CD8-positive, alpha-beta memory T cell (primary cell): Measurements from ENCODE around the gene PDE6A. TPM values are rescaled to one million over a fixed set of nuclear protein-coding genes. Genes with fewer than 3 reads are reported as not detected.
"Not testable (repeated sequence)": the region's sequence is repeated elsewhere in the genome, so short reads cannot be mapped to it uniquely, and the experiment has no call there.

Experiments used
- CTCF ChIA-PET: fragments of 350-600 bp; sonication (Branson Sonifier 250); formaldehyde crosslinking; loops from one replicate; lab custom pipeline; 2021; ENCODE audit warnings: antibody characterized with exemption; lab: Charles Lee
- POLR2A ChIA-PET: fragments of 350-600 bp; sonication (Branson Sonifier 250); formaldehyde crosslinking; loops from one replicate; lab custom pipeline; 2021; ENCODE audit warnings: antibody characterized with exemption; lab: Charles Lee
- DNase-seq, 5 donors: peaks; one replicate each; pipeline versions ENCODE4 v3.0.0 to v3.0.0-alpha.2; 2020 to 2022; ENCODE audit warnings: mixed read lengths in 1 of 5
- H3K27ac ChIP-seq: one replicate; pipeline ENCODE4 v1.7.0; 2013; ENCODE audit warnings: low read depth, mild to moderate bottlenecking, low read length, moderate library complexity
- H3K27me3 ChIP-seq: 2 replicates; pipeline ENCODE4 v1.7.0; 2013; ENCODE audit warnings: low read length, mild to moderate bottlenecking; ENCODE audit not compliant: insufficient read depth, poor library complexity, severe bottlenecking
- H3K36me3 ChIP-seq: 2 replicates; pipeline ENCODE4 v1.7.0; 2013; ENCODE audit warnings: mild to moderate bottlenecking, low read length, moderate library complexity; ENCODE audit not compliant: insufficient read depth
- H3K4me1 ChIP-seq: 2 replicates; pipeline ENCODE4 v1.7.0; 2013; ENCODE audit warnings: mild to moderate bottlenecking, low read length, moderate library complexity; ENCODE audit not compliant: insufficient read depth
- H3K4me3 ChIP-seq: 2 replicates; pipeline ENCODE4 v1.7.0; 2013; ENCODE audit warnings: mild to moderate bottlenecking, low read length
- H3K9me3 ChIP-seq: 2 replicates; pipeline ENCODE4 v1.7.0; 2013; ENCODE audit warnings: mild to moderate bottlenecking, low read length
- H3K27ac Mint-ChIP-seq, 8 donors: one replicate each; pipeline ENCODE4 v1.8.0; 2020 to 2021; ENCODE audit warnings: mixed read lengths in 8 of 8, mild to moderate bottlenecking in 6 of 8, inconsistent platforms in 3 of 8, moderate library complexity in 3 of 8
- H3K27me3 Mint-ChIP-seq, 2 donors: one replicate each; pipeline ENCODE4 v1.8.0; 2020 to 2021; ENCODE audit warnings: mixed read lengths in 2 of 2, mild to moderate bottlenecking in 1 of 2, moderate library complexity in 1 of 2
- H3K36me3 Mint-ChIP-seq, 3 donors: one replicate each; pipeline ENCODE4 v1.8.0; 2020 to 2021; ENCODE audit warnings: mixed read lengths in 3 of 3, inconsistent platforms in 1 of 3, mild to moderate bottlenecking in 1 of 3
- H3K4me1 Mint-ChIP-seq, 3 donors: one replicate each; pipeline ENCODE4 v1.8.0; 2020 to 2021; ENCODE audit warnings: mixed read lengths in 3 of 3, inconsistent platforms in 1 of 3, mild to moderate bottlenecking in 1 of 3
- H3K4me3 Mint-ChIP-seq, 7 donors: one replicate each; pipeline ENCODE4 v1.8.0; 2020 to 2021; ENCODE audit warnings: mixed read lengths in 7 of 7, mild to moderate bottlenecking in 6 of 7, moderate library complexity in 4 of 7, inconsistent platforms in 2 of 7
- H3K9me3 Mint-ChIP-seq, 5 donors: one replicate each; pipeline ENCODE4 v1.8.0; 2020 to 2022; ENCODE audit warnings: mixed read lengths in 5 of 5, mild to moderate bottlenecking in 3 of 5, moderate library complexity in 2 of 5, inconsistent platforms in 1 of 5
- polyA plus RNA-seq: library from polyadenylated mRNA; unstranded; fragments of 300-500 nt; fragmentation: Illumina TruSeq; gene quantifications from one replicate; pipeline ENCODE4 v1.2.3, GENCODE V29; 2021
- total RNA-seq, 2 experiments: library from RNA; stranded (reverse); gene quantifications; one replicate each; pipeline ENCODE4 v1.2.3, GENCODE V29; 2021

PDE6A gene
- total and polyA plus RNA-seq, 3 experiments from 2014 or later: not detected

- H3K36me3 Mint-ChIP-seq, H3K27ac Mint-ChIP-seq, H3K27me3 Mint-ChIP-seq, H3K27ac ChIP-seq, H3K9me3 ChIP-seq, DNase-seq, CTCF ChIA-PET, H3K27me3 ChIP-seq, H3K4me3 ChIP-seq, H3K9me3 Mint-ChIP-seq, H3K4me3 Mint-ChIP-seq, H3K36me3 ChIP-seq: not testable (repeated sequence)
- H3K4me1 Mint-ChIP-seq: peaks cover 28 to 32% (median 30%) of the 10 kb centered on the region in 3 donors
- POLR2A ChIA-PET: interaction anchor here (0.7 kb wide), 1 partner anchor 323 kb away, joined by 9 read pairs; no protein-coding TSS in a partner anchor
- peaks cover 13% of the 10 kb centered on the region for H3K4me1 ChIP-seq
Measured at GRCh38 chr5:149858481-149858880, 86.1 kb downstream of the PDE6A start.

- Histone ChIP-seq H3K27me3 (no peaks in the 10 kb centered on the region), H3K4me3 (no peak overlapping the region), H3K9me3 (no peaks in the 10 kb centered on the region), H3K4me1 (peaks cover 13% of the 10 kb centered on the region), H3K27ac (no peak overlapping the region), H3K36me3 (no peaks in the 10 kb centered on the region)
- H3K27me3 Mint-ChIP-seq: peaks cover 0 to 2% of the 10 kb centered on the region in 2 donors
- peaks cover 0 to 2% (median 0%) of the 10 kb centered on the region in 3 donors for H3K36me3 Mint-ChIP-seq
- no peak overlapping the region for H3K4me3 Mint-ChIP-seq
- no peak for DNase-seq
- CTCF ChIA-PET: no interaction called here
- POLR2A ChIA-PET: no interaction called here
- H3K9me3 Mint-ChIP-seq: no peaks in the 10 kb centered on the region
- peak overlapping the region in 1 of 8 donors; percentile 42 for H3K27ac Mint-ChIP-seq
- peaks cover 28 to 32% (median 29%) of the 10 kb centered on the region in 3 donors for H3K4me1 Mint-ChIP-seq
Measured at GRCh38 chr5:149857499-149857898, 87.1 kb downstream of the PDE6A start.

GRCh38 chr5:149855366-149855765, 89.2 kb downstream of the PDE6A start:
- H3K4me3 ChIP-seq: no peak overlapping the region
- H3K36me3 Mint-ChIP-seq: no peaks in the 10 kb centered on the region
- ChIA-PET POLR2A (no interaction called here), CTCF (no interaction called here)
- H3K4me1 Mint-ChIP-seq: peaks cover 10 to 12% (median 12%) of the 10 kb centered on the region in 3 donors
- DNase-seq: no peak
- no peak overlapping the region for H3K4me3 Mint-ChIP-seq
- H3K9me3 Mint-ChIP-seq: no peaks in the 10 kb centered on the region
- H3K36me3 ChIP-seq: no peaks in the 10 kb centered on the region
- peaks cover 0 to 2% of the 10 kb centered on the region in 2 donors for H3K27me3 Mint-ChIP-seq
- H3K27ac ChIP-seq: no peak overlapping the region
- H3K27me3 ChIP-seq: no peaks in the 10 kb centered on the region
- H3K27ac Mint-ChIP-seq: no peak overlapping the region
- no peaks in the 10 kb centered on the region for H3K9me3 ChIP-seq
- no peaks in the 10 kb centered on the region for H3K4me1 ChIP-seq

- peaks cover 0 to 2% of the 10 kb centered on the region in 2 donors for H3K27me3 Mint-ChIP-seq
- no peaks in the 10 kb centered on the region for H3K9me3 ChIP-seq
- H3K4me1 Mint-ChIP-seq: peaks cover 5 to 7% (median 7%) of the 10 kb centered on the region in 3 donors
- no peak for DNase-seq
- no peak overlapping the region for H3K27ac ChIP-seq
- CTCF ChIA-PET: interaction anchor here (0.9 to 1.2 kb wide), 2 partner anchors 9 to 28 kb away, joined by 3 to 4 read pairs; no protein-coding TSS in a partner anchor
- POLR2A ChIA-PET: no interaction called here
- peaks cover 0 to under 1% (median 0%) of the 10 kb centered on the region in 3 donors for H3K36me3 Mint-ChIP-seq
- no peak overlapping the region for H3K4me3 ChIP-seq
- no peaks in the 10 kb centered on the region for H3K36me3 ChIP-seq
- H3K9me3 Mint-ChIP-seq: no peaks in the 10 kb centered on the region
- no peaks in the 10 kb centered on the region for H3K4me1 ChIP-seq
- H3K27ac Mint-ChIP-seq: no peak overlapping the region
- H3K4me3 Mint-ChIP-seq: no peak overlapping the region
- no peaks in the 10 kb centered on the region for H3K27me3 ChIP-seq
Measured at GRCh38 chr5:149854866-149855265, 89.7 kb downstream of the PDE6A start.

GRCh38 chr5:149853701-149854100, 90.9 kb downstream of the PDE6A start:
- Histone ChIP-seq H3K36me3 (no peaks in the 10 kb centered on the region), H3K9me3 (no peaks in the 10 kb centered on the region), H3K27me3 (no peaks in the 10 kb centered on the region), H3K4me1 (no peaks in the 10 kb centered on the region), H3K4me3 (no peak overlapping the region), H3K27ac (no peak overlapping the region)
- Mint-ChIP-seq H3K27ac (no peak overlapping the region), H3K36me3 (peaks cover 0 to 9% (median 4%) of the 10 kb centered on the region in 3 donors), H3K27me3 (peaks cover 0 to 2% of the 10 kb centered on the region in 2 donors), H3K4me3 (no peak overlapping the region), H3K9me3 (no peaks in the 10 kb centered on the region), H3K4me1 (peaks cover 0 to 5% (median 0%) of the 10 kb centered on the region in 3 donors)
- POLR2A ChIA-PET: no interaction called here
- no peak for DNase-seq
- CTCF ChIA-PET: interaction anchor here (1.0 to 3.3 kb wide), 16 partner anchors 8 to 217 kb away, joined by 3 to 20 read pairs (median 6); partner anchors contain the start of gene SLC26A2

GRCh38 chr5:149853331-149853648, 91.3 kb downstream of the PDE6A start:
- H3K4me1 Mint-ChIP-seq: peaks cover 0 to 5% (median 0%) of the 10 kb centered on the region in 3 donors
- peaks cover 0 to 2% of the 10 kb centered on the region in 2 donors for H3K27me3 Mint-ChIP-seq
- CTCF ChIA-PET: interaction anchor here (0.8 to 3.3 kb wide), 20 partner anchors 9 to 406 kb away, joined by 3 to 20 read pairs (median 5); partner anchors contain the start of gene SLC26A2
- H3K36me3 Mint-ChIP-seq: peaks cover 0 to 9% (median 4%) of the 10 kb centered on the region in 3 donors
- H3K9me3 Mint-ChIP-seq: no peaks in the 10 kb centered on the region
- no peak overlapping the region for H3K4me3 Mint-ChIP-seq
- DNase-seq: no peak
- H3K4me1 ChIP-seq: no peaks in the 10 kb centered on the region
- H3K27ac ChIP-seq: no peak overlapping the region
- no peaks in the 10 kb centered on the region for H3K27me3 ChIP-seq
- H3K9me3 ChIP-seq: no peaks in the 10 kb centered on the region
- no peaks in the 10 kb centered on the region for H3K36me3 ChIP-seq
- POLR2A ChIA-PET: no interaction called here
- H3K4me3 ChIP-seq: no peak overlapping the region
- peak overlapping the region in 1 of 8 donors; percentile 52 for H3K27ac Mint-ChIP-seq

- peaks cover under 1 to 12% (median 4%) of the 10 kb centered on the region in 3 donors for H3K36me3 Mint-ChIP-seq
- H3K4me3 ChIP-seq: no peak overlapping the region
- no peak overlapping the region for H3K27ac ChIP-seq
- H3K27me3 ChIP-seq: no peaks in the 10 kb centered on the region
- ChIA-PET POLR2A (no interaction called here), CTCF (interaction anchor here (0.8 to 3.3 kb wide), 25 partner anchors 8 to 406 kb away, joined by 3 to 20 read pairs (median 4); partner anchors contain the start of gene SLC26A2)
- no peaks in the 10 kb centered on the region for H3K9me3 Mint-ChIP-seq
- peaks cover 0 to 2% (median 0%) of the 10 kb centered on the region in 3 donors for H3K4me1 Mint-ChIP-seq
- H3K36me3 ChIP-seq: no peaks in the 10 kb centered on the region
- H3K4me1 ChIP-seq: no peaks in the 10 kb centered on the region
- peaks cover 0 to 2% of the 10 kb centered on the region in 2 donors for H3K27me3 Mint-ChIP-seq
- no peaks in the 10 kb centered on the region for H3K9me3 ChIP-seq
- DNase-seq: peak in 2 of 5 donors; percentile 6 to 9
- peak overlapping the region in 2 of 8 donors; percentile 29 to 52 for H3K27ac Mint-ChIP-seq
- H3K4me3 Mint-ChIP-seq: no peak overlapping the region
Measured at GRCh38 chr5:149852641-149853330, 91.8 kb downstream of the PDE6A start.

- POLR2A ChIA-PET: no interaction called here
- H3K27me3 Mint-ChIP-seq: no peaks in the 10 kb centered on the region
Measured at GRCh38 chr5:149851211-149851610, 93.4 kb downstream of the PDE6A start.

More at GRCh38 chr5:149851211-149851610, 93.4 kb downstream of the PDE6A start:
- Histone ChIP-seq H3K27me3 (no peaks in the 10 kb centered on the region), H3K36me3 (no peaks in the 10 kb centered on the region), H3K27ac (no peak overlapping the region), H3K4me3 (no peak overlapping the region), H3K9me3 (no peaks in the 10 kb centered on the region), H3K4me1 (no peaks in the 10 kb centered on the region)
- Mint-ChIP-seq H3K9me3 (no peaks in the 10 kb centered on the region), H3K4me3 (no peak overlapping the region), H3K36me3 (peaks cover 10 to 20% (median 15%) of the 10 kb centered on the region in 3 donors), H3K27ac (peak overlapping the region in 3 of 8 donors; percentile 56 to 79 (median 59)), H3K4me1 (no peaks in the 10 kb centered on the region)
- CTCF ChIA-PET: interaction anchor here (0.7 to 3.3 kb wide), 3 partner anchors 9 to 140 kb away, joined by 3 to 14 read pairs (median 6); no protein-coding TSS in a partner anchor
- no peak for DNase-seq
